GM21619 (cell line): ENCODE measurements around the gene ATF3.
A peak's percentile ranks its signal among the peaks of the same experiment; 100 is the strongest.

Experiments used
- ATAC-seq: cut with Tn5 transposase; IDR thresholded peaks from one replicate; pipeline ENCODE4 v1.9.1; 2021; ENCODE audit not compliant: unreplicated experiment

Gene ATF3

GRCh38 chr1:212586206-212587015 is 22.1 kb upstream of the ATF3 start:
- ATAC-seq: peak; percentile 95

- no peak for ATAC-seq
Measured at GRCh38 chr1:212587016-212587887, 21.3 kb upstream of the ATF3 start.

GRCh38 chr1:212587888-212588510 is 20.6 kb upstream of the ATF3 start:
- ATAC-seq: no peak

GRCh38 chr1:212589446-212589845 is 19.1 kb upstream of the ATF3 start:
- ATAC-seq: no peak

- ATAC-seq: no peak
Measured at GRCh38 chr1:212591922-212592321, 16.6 kb upstream of the ATF3 start.

- ATAC-seq: no peak
Measured at GRCh38 chr1:212593821-212594251, 14.7 kb upstream of the ATF3 start.

- no peak for ATAC-seq
Measured at GRCh38 chr1:212594640-212595039, 13.9 kb upstream of the ATF3 start.

GRCh38 chr1:212595229-212595628 is 13.3 kb upstream of the ATF3 start:
- ATAC-seq: no peak

GRCh38 chr1:212595787-212596714 is 12.5 kb upstream of the ATF3 start:
- peak; percentile 94 for ATAC-seq

- no peak for ATAC-seq
Measured at GRCh38 chr1:212596798-212597197, 11.8 kb upstream of the ATF3 start.

- ATAC-seq: no peak
Measured at GRCh38 chr1:212597487-212597886, 11.1 kb upstream of the ATF3 start.

GRCh38 chr1:212600071-212600915 is 8.3 kb upstream of the ATF3 start:
- ATAC-seq: no peak

GRCh38 chr1:212600980-212601379 is 7.6 kb upstream of the ATF3 start:
- no peak for ATAC-seq

GRCh38 chr1:212601524-212601923 is 7.0 kb upstream of the ATF3 start:
- ATAC-seq: no peak

GRCh38 chr1:212605441-212606394 is 2.8 kb upstream of the ATF3 start:
- ATAC-seq: no peak

- no peak for ATAC-seq
Measured at GRCh38 chr1:212606395-212607205, 2.0 kb upstream of the ATF3 start.

- no peak for ATAC-seq
Measured at GRCh38 chr1:212607206-212607912, 1.2 kb upstream of the ATF3 start.
